GM18505 (cell line): ENCODE measurements around the gene SPTB.

Experiments used
- ATAC-seq: cut with Tn5 transposase; IDR thresholded peaks from one replicate; pipeline ENCODE4 v1.9.1; 2021; ENCODE audit not compliant: unreplicated experiment
- POLR2A ChIP-seq: IDR thresholded peaks from 4 replicates; pipeline ENCODE4 v1.6.1; 2011; ENCODE audit warnings: borderline replicate concordance; ENCODE audit not compliant: insufficient read depth, insufficient read length; ENCODE audit errors: extremely low read depth

SPTB gene

DNA sequence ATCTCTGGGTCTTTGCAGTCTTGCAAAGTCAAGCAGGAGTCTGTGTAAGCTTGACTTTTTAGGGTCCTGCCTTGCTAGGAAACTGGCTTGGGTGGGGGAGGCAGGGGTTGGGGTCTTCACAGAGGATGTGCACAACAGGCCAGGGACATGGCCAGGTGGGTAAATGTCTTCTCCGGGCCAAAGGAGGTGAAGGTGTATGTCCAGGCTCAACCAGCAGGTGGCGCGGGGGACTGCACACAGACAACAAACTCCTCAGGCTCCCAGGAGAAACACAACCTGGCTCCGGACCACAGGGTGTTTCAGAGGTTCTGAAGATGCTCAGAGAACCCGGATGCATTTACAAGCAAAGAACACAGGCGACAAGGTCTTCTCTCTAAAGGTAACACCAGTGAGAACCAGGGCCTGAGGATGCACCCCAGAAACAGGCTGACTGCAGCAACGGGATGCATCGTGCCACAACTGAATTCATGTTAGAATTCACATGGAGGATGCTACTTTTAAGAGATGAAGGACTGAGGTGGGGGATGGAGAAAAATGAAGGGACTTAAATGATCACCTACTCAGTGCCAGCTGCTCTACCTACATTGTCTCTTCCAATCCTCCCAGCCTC is 119.5 kb downstream of the SPTB start:
- TF ChIP-seq POLR2A, result no peak
- no peak for ATAC-seq

DNA sequence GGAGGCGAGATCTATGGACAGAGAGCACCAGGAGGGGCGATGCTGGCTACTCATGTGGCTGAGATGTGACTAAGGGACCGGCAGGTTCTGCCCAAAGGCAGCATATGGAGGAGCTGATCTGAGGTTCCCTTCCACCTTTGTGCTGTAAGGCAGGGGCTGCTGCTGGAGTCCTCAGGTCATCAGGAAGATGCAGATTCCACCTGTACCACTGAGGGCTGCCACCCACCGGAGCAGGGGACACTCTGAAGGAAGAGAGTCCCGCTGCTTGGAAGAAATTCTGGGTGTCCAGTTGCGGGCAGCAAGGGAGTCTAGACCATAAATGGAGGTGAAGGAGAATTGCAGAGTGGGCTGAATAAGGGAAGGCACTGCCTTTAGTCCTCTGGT is 120.2 kb downstream of the SPTB start:
- no peak for ATAC-seq
- TF ChIP-seq POLR2A, result no peak

DNA sequence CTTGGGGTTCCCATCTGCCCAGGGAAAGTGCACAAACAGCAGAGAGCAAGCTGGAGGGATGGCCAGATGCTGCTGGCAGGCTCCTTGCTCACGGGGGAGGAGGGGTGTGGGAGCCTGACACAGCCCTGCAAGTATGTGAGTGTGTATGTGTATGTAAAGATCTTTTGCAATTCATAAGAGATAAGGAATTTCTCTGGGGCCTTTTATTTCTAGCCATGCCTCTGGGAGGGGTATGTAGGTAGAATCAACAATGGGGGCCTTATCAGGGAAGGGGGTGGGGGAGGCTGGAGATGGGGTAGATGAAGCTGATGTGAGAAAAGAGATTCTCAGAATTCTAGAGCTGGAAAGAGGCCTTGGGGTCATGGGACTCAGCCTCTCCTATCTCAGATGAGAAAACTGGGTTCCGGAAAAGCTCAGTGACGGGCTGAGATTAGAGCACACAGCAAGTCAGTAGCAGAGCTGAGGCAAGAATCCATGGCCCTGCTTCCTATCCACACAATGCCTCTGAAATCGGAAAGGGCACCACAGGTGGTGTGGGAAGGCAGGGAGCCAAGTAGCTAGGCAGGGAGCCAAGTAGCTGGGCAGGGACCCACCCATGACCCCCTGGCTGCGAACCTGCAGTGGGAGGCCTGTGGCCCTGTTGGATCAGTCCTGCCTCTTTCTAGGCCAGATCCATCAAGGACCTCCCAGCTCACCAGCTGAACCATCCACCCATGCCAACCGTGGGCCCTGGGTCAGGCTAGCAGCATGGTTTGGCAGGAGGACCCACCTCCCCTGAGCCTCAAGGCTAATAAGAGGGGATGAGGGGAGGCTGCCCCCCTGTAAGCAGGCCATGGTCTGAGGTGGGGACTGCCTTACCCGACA is 120.8 kb downstream of the SPTB start:
- TF ChIP-seq POLR2A, result no peak
- ATAC-seq, result no peak

DNA sequence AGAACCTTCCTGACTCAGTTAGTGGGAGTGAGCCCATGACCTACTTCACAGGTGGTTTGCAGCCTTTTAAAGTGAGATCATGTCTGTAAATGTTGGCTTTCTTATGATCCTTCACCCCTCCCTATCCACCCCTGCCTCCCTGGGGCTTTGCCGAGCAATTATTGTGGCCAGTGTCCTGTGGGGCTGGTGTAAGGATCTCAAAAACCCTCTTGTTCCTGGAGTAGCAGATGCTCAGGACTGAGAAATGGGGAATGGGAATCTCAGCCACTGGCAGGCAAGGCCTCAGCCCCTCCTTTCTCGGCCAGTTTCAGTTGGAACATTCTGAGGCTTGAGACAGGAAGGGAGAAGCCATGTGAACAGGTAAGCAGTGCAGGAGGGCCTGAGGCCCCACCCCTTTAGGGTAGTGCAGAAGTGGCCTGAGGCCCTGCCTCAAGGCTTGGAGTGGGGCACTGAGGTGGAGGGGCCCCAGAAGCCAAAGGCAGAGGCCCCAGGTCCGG is 121.6 kb downstream of the SPTB start:
- TF ChIP-seq POLR2A, result no peak
- no peak for ATAC-seq

DNA sequence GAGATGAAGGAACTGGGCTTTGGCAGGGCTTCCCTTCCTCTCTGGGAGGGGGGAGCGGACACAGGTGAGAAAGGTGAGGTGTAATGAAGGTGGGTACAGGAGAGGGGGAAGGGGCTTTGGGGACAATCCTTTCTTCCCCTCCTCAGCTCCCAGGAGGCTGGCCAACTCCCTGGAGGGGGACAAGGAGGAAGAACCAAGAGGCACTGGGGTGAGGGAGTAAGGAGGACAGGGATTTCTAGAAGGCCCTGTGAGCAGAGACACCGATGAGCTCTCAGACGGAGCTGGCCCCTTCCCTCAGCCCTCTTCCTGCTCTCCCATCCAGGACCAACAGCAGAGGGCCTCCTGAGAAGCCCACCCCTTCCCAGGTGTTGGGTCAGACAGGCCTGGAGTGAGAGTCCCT is 122.1 kb downstream of the SPTB start:
- no peak for TF ChIP-seq POLR2A
- ATAC-seq, result no peak

DNA sequence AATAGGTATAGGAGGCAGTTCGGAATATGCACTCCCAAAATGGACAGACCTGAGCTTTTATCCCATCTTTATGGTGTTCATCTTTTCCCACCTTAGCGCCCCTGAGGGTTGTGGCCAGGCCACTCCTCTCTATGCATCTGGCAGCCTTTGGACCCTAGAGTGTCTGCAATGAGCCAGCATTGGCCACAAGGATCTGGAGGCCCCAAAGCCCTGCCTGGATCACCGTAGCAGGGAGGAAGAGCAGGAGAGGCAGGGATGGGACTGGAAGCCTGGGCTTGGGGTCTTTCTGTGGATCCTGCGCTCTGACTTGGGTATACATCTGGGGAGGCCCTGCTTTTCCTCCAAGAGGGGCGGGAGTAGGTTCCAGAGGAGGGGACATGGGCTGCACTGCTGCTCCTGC is 123.0 kb downstream of the SPTB start:
- TF ChIP-seq POLR2A, result no peak
- ATAC-seq, result no peak

DNA sequence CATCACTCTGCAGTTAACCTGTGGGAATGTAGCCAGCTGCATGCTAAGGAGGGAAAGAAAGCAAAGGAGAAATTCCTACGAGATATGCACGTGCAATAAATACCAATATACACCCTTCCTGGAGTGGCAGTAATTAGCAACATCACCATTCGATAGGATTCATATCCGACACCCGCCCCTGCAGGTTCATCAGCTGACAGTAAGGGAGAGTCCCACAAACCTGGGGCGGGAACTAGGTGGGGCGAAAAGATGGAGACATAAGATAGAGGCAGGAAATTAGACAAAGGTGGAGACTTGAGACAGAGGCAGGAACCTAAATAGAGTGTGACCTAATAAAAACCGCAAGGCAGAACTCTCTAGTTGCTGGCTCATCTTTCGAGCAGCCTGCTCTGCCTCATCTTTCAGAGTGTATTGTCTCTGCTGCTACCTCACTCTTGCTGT is 123.9 kb downstream of the SPTB start:
- no peak for TF ChIP-seq POLR2A
- ATAC-seq, result no peak

DNA sequence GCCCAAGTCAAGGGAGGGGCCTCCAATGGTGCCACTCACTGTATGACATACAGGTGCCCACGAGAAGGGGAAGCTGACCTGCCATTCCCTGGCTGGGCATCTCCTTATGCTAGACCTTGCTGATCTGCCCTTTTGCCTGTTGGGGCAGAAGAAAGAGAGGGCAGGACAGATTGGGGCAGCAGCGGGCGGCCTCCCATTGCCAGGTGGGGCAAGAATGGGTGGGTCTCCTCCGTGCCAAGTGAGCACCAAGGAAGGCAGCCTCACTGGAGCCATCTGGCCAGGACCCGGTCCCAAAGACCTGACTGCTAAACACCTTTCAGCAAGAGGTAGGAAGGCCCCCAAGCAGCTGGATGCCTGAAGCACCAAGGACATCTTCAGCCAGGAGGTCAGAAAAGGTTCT is 125.0 kb downstream of the SPTB start:
- no peak for TF ChIP-seq POLR2A
- no peak for ATAC-seq

DNA sequence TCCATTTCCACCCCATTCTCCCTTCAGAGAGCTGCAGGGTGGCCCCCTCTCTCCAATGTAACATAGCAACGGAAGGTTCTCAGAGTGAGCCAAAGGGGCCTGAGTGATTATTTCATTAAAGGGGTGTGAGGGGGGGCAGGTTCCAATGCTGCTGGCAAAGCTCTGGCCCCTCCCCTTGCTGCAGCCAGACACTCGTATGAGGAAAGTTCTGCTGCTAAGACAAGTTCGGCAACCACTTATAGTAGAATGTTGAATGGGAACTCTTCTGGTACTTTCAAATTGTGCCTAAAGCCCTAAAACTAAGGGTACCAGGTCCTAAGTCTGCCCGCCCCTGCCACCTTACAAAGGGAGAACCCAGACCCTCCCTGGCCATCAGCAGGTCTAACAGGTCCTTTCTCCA is 125.7 kb downstream of the SPTB start:
- no peak for ATAC-seq
- no peak for TF ChIP-seq POLR2A

DNA sequence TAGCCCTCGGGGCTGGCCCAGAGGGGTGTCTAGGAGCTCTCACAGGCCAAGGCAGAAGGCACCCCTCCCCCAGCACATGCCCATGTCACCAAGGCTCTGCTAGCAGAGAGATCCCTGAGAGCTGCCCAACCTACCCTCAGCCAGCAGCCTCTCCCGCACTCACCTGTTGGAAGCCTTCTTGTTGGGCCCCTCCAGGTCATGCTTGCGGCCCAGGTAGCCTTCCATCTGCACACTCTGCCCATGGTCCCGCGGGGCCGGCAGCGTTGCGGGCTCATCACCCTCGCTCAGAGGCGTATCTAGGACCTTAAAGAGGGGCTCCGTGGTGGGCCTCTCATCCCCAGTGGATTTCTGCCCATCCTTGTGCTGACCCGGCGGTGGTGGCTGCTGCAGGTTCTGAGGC is 126.3 kb downstream of the SPTB start:
- TF ChIP-seq POLR2A, result no peak
- no peak for ATAC-seq

DNA sequence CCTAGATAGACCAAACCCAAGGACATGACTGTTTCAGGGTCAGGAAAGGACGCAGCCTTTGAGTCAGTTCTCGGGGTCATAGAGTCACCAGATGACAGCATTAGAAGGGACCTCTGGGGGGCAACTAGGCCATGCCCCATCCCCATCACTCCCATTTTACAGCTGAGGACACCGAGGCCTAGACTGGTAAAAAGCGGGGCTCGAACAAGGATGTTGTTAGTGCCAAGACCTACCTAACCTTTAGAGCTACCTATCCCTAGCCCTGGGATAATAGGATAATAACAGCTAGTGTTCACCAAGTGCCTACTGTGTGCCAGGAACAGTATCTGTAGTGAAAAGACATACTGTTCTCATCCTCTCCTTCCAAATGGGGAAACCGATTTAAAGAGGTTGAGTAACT is 126.8 kb downstream of the SPTB start:
- no peak for TF ChIP-seq POLR2A
- no peak for ATAC-seq

DNA sequence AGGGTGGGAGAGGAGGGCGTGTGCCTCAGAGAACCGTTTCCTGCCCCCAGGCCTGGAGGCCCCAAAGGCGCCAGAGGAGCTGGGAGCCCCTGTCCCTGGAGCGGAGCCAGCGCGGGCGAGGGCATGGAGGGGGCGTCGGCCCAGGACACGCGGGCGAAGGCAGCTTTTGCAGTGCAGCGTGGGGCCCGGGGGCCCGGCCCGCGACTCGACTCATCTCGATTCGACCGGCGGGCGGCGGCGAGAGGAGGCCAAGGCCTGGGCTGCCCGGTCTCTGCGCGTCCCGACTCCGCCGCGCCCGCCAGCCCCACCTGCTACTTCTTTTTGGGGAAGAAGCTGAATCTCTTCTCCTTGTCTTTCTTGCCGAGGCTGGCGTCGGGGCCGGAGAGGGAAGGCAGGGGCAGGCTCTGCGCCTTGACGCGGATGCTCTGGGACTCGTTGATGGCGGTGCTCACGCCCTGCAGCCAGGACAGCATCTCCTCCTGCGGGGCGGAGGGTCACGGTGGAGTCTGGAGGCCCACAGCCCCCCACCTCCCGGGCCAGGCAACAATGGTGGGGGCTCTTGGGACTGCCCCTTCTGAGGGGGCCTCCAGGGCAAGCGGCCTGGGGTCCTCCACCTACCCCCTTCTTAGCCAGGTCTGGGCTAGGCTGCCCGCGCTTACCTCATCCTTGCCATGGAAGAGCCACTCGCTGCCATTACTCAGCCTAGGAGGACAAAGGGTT is 130.6 kb downstream of the SPTB start:
- ATAC-seq, result no peak
- no peak for TF ChIP-seq POLR2A

DNA sequence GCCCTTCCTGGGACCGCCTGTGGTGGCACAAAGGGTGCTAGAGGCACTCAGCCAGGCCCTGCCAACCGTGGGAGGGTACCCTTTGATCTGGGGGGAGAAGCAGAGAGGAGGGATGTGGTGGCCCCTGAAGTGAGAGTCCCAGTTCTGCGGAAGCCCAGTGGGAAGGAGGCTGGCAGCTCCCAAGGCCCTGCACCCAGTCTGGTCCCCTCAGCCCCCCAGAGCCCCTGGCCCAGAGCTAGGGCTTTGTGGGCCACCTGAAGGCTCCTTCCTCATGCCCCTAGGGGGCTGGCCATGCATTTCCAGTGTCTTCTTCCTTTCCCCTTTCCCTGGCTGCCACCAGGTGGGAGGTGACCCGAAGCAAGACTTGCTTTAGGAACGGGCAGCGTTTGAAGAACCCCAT is 131.2 kb downstream of the SPTB start:
- no peak for ATAC-seq
- TF ChIP-seq POLR2A, result no peak
